CD8-positive, alpha-beta memory T cell (primary cell): ENCODE measurements around the gene HOXC6. TPM values are rescaled to one million over a fixed set of nuclear protein-coding genes. Genes with fewer than 3 reads are reported as not detected.

Experiments used
- CTCF ChIA-PET: fragments of 350-600 bp; sonication (Branson Sonifier 250); formaldehyde crosslinking; loops from one replicate; lab custom pipeline; 2021; ENCODE audit warnings: antibody characterized with exemption; lab: Charles Lee
- POLR2A ChIA-PET: fragments of 350-600 bp; sonication (Branson Sonifier 250); formaldehyde crosslinking; loops from one replicate; lab custom pipeline; 2021; ENCODE audit warnings: antibody characterized with exemption; lab: Charles Lee
- DNase-seq, 5 donors: peaks; one replicate each; pipeline versions ENCODE4 v3.0.0 to v3.0.0-alpha.2; 2020 to 2022; ENCODE audit warnings: mixed read lengths in 1 of 5
- H3K27ac ChIP-seq: one replicate; pipeline ENCODE4 v1.7.0; 2013; ENCODE audit warnings: low read depth, mild to moderate bottlenecking, low read length, moderate library complexity
- H3K27me3 ChIP-seq: 2 replicates; pipeline ENCODE4 v1.7.0; 2013; ENCODE audit warnings: low read length, mild to moderate bottlenecking; ENCODE audit not compliant: insufficient read depth, poor library complexity, severe bottlenecking
- H3K36me3 ChIP-seq: 2 replicates; pipeline ENCODE4 v1.7.0; 2013; ENCODE audit warnings: mild to moderate bottlenecking, low read length, moderate library complexity; ENCODE audit not compliant: insufficient read depth
- H3K4me1 ChIP-seq: 2 replicates; pipeline ENCODE4 v1.7.0; 2013; ENCODE audit warnings: mild to moderate bottlenecking, low read length, moderate library complexity; ENCODE audit not compliant: insufficient read depth
- H3K4me3 ChIP-seq: 2 replicates; pipeline ENCODE4 v1.7.0; 2013; ENCODE audit warnings: mild to moderate bottlenecking, low read length
- H3K9me3 ChIP-seq: 2 replicates; pipeline ENCODE4 v1.7.0; 2013; ENCODE audit warnings: mild to moderate bottlenecking, low read length
- H3K27ac Mint-ChIP-seq, 8 donors: one replicate each; pipeline ENCODE4 v1.8.0; 2020 to 2021; ENCODE audit warnings: mixed read lengths in 8 of 8, mild to moderate bottlenecking in 6 of 8, inconsistent platforms in 3 of 8, moderate library complexity in 3 of 8
- H3K27me3 Mint-ChIP-seq, 2 donors: one replicate each; pipeline ENCODE4 v1.8.0; 2020 to 2021; ENCODE audit warnings: mixed read lengths in 2 of 2, mild to moderate bottlenecking in 1 of 2, moderate library complexity in 1 of 2
- H3K36me3 Mint-ChIP-seq, 3 donors: one replicate each; pipeline ENCODE4 v1.8.0; 2020 to 2021; ENCODE audit warnings: mixed read lengths in 3 of 3, inconsistent platforms in 1 of 3, mild to moderate bottlenecking in 1 of 3
- H3K4me1 Mint-ChIP-seq, 3 donors: one replicate each; pipeline ENCODE4 v1.8.0; 2020 to 2021; ENCODE audit warnings: mixed read lengths in 3 of 3, inconsistent platforms in 1 of 3, mild to moderate bottlenecking in 1 of 3
- H3K4me3 Mint-ChIP-seq, 7 donors: one replicate each; pipeline ENCODE4 v1.8.0; 2020 to 2021; ENCODE audit warnings: mixed read lengths in 7 of 7, mild to moderate bottlenecking in 6 of 7, moderate library complexity in 4 of 7, inconsistent platforms in 2 of 7
- H3K9me3 Mint-ChIP-seq, 5 donors: one replicate each; pipeline ENCODE4 v1.8.0; 2020 to 2022; ENCODE audit warnings: mixed read lengths in 5 of 5, mild to moderate bottlenecking in 3 of 5, moderate library complexity in 2 of 5, inconsistent platforms in 1 of 5
- polyA plus RNA-seq: library from polyadenylated mRNA; unstranded; fragments of 300-500 nt; fragmentation: Illumina TruSeq; gene quantifications from one replicate; pipeline ENCODE4 v1.2.3, GENCODE V29; 2021
- total RNA-seq, 2 experiments: library from RNA; stranded (reverse); gene quantifications; one replicate each; pipeline ENCODE4 v1.2.3, GENCODE V29; 2021

Gene HOXC6
- total and polyA plus RNA-seq, 3 experiments from 2014 or later = not detected

DNA sequence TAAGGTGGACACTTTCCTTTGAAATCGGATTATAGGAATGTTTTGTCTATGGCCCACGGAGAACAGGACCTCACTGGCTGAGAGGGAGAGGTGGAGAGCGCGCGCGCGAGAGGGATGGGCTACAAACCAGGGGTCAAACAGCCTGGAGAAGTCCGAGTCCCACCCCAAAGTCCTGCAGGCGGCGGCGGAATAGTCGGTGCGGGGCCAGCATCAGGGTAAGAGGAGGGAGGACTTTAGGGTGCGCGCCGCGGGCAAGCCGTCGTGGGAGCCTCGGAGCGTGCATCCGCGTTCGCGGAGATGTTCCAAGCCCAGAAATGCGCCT is 22.7 kb upstream of the HOXC6 start:
- H3K27me3 ChIP-seq = peaks cover 85% of the 10 kb centered on the region
- peaks cover 0 to 4% (median 0%) of the 10 kb centered on the region in 5 donors for H3K9me3 Mint-ChIP-seq
- H3K4me3 Mint-ChIP-seq = peak overlapping the region in 4 of 7 donors; percentile 15 to 78 (median 70)
- no peaks in the 10 kb centered on the region for H3K36me3 ChIP-seq
- DNase-seq = no peak
- ChIA-PET POLR2A (no interaction called here), CTCF (interaction anchor here (0.7 to 15.2 kb wide), 15 partner anchors 8 to 209 kb away, joined by 3 to 216 read pairs (median 7); partner anchors contain the start of genes HOXC10, HOXC5 and SMUG1)
- H3K4me3 ChIP-seq = no peak overlapping the region
- H3K27ac Mint-ChIP-seq = peak overlapping the region in 2 of 8 donors; percentile 14 to 73
- H3K27ac ChIP-seq = no peak overlapping the region
- H3K4me1 ChIP-seq = peaks cover 17% of the 10 kb centered on the region
- H3K4me1 Mint-ChIP-seq = peaks cover 14 to 43% (median 18%) of the 10 kb centered on the region in 3 donors
- peaks cover 82 to 99% of the 10 kb centered on the region in 2 donors for H3K27me3 Mint-ChIP-seq
- no peaks in the 10 kb centered on the region for H3K36me3 Mint-ChIP-seq
- no peaks in the 10 kb centered on the region for H3K9me3 ChIP-seq

GRCh38 chr12:54005853-54006558 is 22.2 kb upstream of the HOXC6 start:
- H3K9me3 Mint-ChIP-seq = peaks cover 0 to 4% (median 0%) of the 10 kb centered on the region in 5 donors
- no peak overlapping the region for H3K27ac ChIP-seq
- CTCF ChIA-PET = interaction anchor here (0.7 to 15.2 kb wide), 16 partner anchors 9 to 209 kb away, joined by 3 to 216 read pairs (median 6); partner anchors contain the start of genes HOXC10, HOXC4, HOXC5 and SMUG1
- peaks cover 19% of the 10 kb centered on the region for H3K4me1 ChIP-seq
- H3K36me3 ChIP-seq = no peaks in the 10 kb centered on the region
- H3K36me3 Mint-ChIP-seq = no peaks in the 10 kb centered on the region
- peak overlapping the region in 5 of 8 donors; percentile 14 to 73 (median 68) for H3K27ac Mint-ChIP-seq
- peaks cover 83% of the 10 kb centered on the region for H3K27me3 ChIP-seq
- peak overlapping the region; percentile 51 for H3K4me3 ChIP-seq
- peak overlapping the region; percentile 66 to 93 (median 77) for H3K4me3 Mint-ChIP-seq
- H3K9me3 ChIP-seq = no peaks in the 10 kb centered on the region
- POLR2A ChIA-PET = no interaction called here
- peaks cover 19 to 46% (median 19%) of the 10 kb centered on the region in 3 donors for H3K4me1 Mint-ChIP-seq
- peak; percentile 75 to 87 (median 82) for DNase-seq
- H3K27me3 Mint-ChIP-seq = peaks cover 78 to 99% of the 10 kb centered on the region in 2 donors

GRCh38 chr12:54006559-54007220 is 21.6 kb upstream of the HOXC6 start:
- DNase-seq = no peak
- Histone ChIP-seq H3K27ac (no peak overlapping the region), H3K36me3 (no peaks in the 10 kb centered on the region), H3K4me3 (peak overlapping the region; percentile 51), H3K9me3 (no peaks in the 10 kb centered on the region), H3K4me1 (peaks cover 24% of the 10 kb centered on the region), H3K27me3 (peaks cover 83% of the 10 kb centered on the region)
- Mint-ChIP-seq H3K9me3 (peaks cover 0 to 4% (median 0%) of the 10 kb centered on the region in 5 donors), H3K4me3 (peak overlapping the region in 6 of 7 donors; percentile 66 to 93 (median 78)), H3K27ac (peak overlapping the region in 3 of 8 donors; percentile 27 to 73 (median 71)), H3K36me3 (no peaks in the 10 kb centered on the region), H3K27me3 (peaks cover 81 to 99% of the 10 kb centered on the region in 2 donors), H3K4me1 (peaks cover 24 to 53% (median 25%) of the 10 kb centered on the region in 3 donors)
- ChIA-PET POLR2A (interaction anchor here (0.6 kb wide), 1 partner anchor 297 kb away, joined by 4 read pairs; no protein-coding TSS in a partner anchor), CTCF (interaction anchor here (0.8 to 15.2 kb wide), 14 partner anchors 10 to 208 kb away, joined by 3 to 216 read pairs (median 4); partner anchors contain the start of genes HOXC4, HOXC5 and SMUG1)

DNA sequence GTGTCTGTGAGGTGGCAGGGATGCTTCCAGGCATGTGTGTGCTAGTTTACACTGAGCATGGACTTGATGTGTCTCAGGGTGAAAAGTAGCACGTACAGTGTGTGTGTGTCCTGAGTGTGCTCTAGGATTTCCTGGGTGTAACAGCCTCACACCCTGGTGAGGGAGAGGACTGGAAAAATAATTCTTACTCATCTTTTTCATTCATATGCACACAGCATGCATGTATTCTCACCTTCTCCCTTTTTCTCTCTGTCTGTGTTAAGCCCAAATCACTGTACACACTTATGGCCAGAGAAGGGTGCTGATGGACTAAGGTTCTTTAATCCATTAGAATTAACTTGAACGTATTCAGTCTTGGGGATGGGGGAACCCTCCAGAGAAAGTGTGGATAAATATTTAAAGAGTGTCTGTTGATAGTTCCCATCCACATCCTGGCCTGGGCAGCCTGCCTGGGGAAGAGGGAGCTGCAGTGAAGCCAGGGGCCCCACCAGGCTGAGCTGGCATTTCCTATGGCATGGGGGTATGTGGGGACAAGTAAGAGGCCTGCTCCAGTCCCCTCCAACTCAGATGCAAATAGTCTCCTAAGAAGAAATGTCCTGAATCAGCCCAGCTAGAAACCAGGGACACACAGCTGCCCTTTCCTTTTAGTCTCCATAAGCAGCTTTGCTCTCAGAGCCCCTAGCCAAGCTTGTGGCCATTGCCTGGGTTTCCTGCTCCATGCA is 20.5 kb upstream of the HOXC6 start:
- peaks cover 78 to 99% of the 10 kb centered on the region in 2 donors for H3K27me3 Mint-ChIP-seq

GRCh38 chr12:54008260-54008552 is 20.0 kb upstream of the HOXC6 start:
- Mint-ChIP-seq H3K4me3 (peak overlapping the region in 4 of 7 donors; percentile 27 to 48 (median 36)), H3K36me3 (no peaks in the 10 kb centered on the region), H3K27me3 (peaks cover 78 to 99% of the 10 kb centered on the region in 2 donors), H3K4me1 (peaks cover 24 to 50% (median 27%) of the 10 kb centered on the region in 3 donors), H3K9me3 (peaks cover 0 to 2% (median 0%) of the 10 kb centered on the region in 5 donors), H3K27ac (peak overlapping the region in 1 of 8 donors; percentile 3)
- ChIA-PET CTCF (interaction anchor here (1.0 to 15.2 kb wide), 7 partner anchors 9 to 207 kb away, joined by 4 to 216 read pairs (median 8); partner anchors contain the start of genes HOXC5 and SMUG1), POLR2A (interaction anchor here (1.0 kb wide), 1 partner anchor 10 kb away, joined by 5 read pairs; no protein-coding TSS in a partner anchor)
- H3K27ac ChIP-seq = no peak overlapping the region
- no peaks in the 10 kb centered on the region for H3K36me3 ChIP-seq
- H3K9me3 ChIP-seq = no peaks in the 10 kb centered on the region
- DNase-seq = no peak
- H3K4me1 ChIP-seq = peaks cover 24% of the 10 kb centered on the region
- peaks cover 81% of the 10 kb centered on the region for H3K27me3 ChIP-seq
- no peak overlapping the region for H3K4me3 ChIP-seq

More for the DNA sequence above, 20.5 kb upstream of the HOXC6 start:
- Mint-ChIP-seq H3K9me3 (peaks cover 0 to 4% (median 0%) of the 10 kb centered on the region in 5 donors), H3K36me3 (no peaks in the 10 kb centered on the region), H3K4me3 (peak overlapping the region in 2 of 7 donors; percentile 8 to 27), H3K4me1 (peaks cover 24 to 50% (median 27%) of the 10 kb centered on the region in 3 donors), H3K27ac (peak overlapping the region in 1 of 8 donors; percentile 3)
- Histone ChIP-seq H3K4me1 (peaks cover 24% of the 10 kb centered on the region), H3K9me3 (no peaks in the 10 kb centered on the region), H3K36me3 (no peaks in the 10 kb centered on the region), H3K4me3 (no peak overlapping the region), H3K27ac (no peak overlapping the region), H3K27me3 (peaks cover 81% of the 10 kb centered on the region)
- no peak for DNase-seq
- ChIA-PET POLR2A (interaction anchor here (1.0 kb wide), 1 partner anchor 10 kb away, joined by 5 read pairs; no protein-coding TSS in a partner anchor), CTCF (interaction anchor here (0.9 to 15.2 kb wide), 10 partner anchors 9 to 207 kb away, joined by 3 to 216 read pairs (median 6); partner anchors contain the start of genes HOXC5 and SMUG1)

GRCh38 chr12:54009171-54010052 is 18.8 kb upstream of the HOXC6 start:
- ChIA-PET POLR2A (interaction anchor here (0.6 kb wide), 1 partner anchor 53 kb away, joined by 3 read pairs; no protein-coding TSS in a partner anchor), CTCF (interaction anchor here (1.0 to 15.2 kb wide), 9 partner anchors 8 to 205 kb away, joined by 3 to 216 read pairs (median 7); partner anchors contain the start of genes HOXC5, HOXC9 and SMUG1)
- Mint-ChIP-seq H3K27ac (peak overlapping the region in 2 of 8 donors; percentile 19 to 41), H3K4me3 (peak overlapping the region in 6 of 7 donors; percentile 55 to 76 (median 74)), H3K27me3 (peaks cover 79 to 99% of the 10 kb centered on the region in 2 donors), H3K36me3 (no peaks in the 10 kb centered on the region), H3K9me3 (peaks cover 0 to 2% (median 0%) of the 10 kb centered on the region in 5 donors), H3K4me1 (peaks cover 24 to 51% (median 28%) of the 10 kb centered on the region in 3 donors)
- no peaks in the 10 kb centered on the region for H3K9me3 ChIP-seq
- no peak overlapping the region for H3K27ac ChIP-seq
- H3K4me1 ChIP-seq = peaks cover 26% of the 10 kb centered on the region
- DNase-seq = no peak
- peaks cover 81% of the 10 kb centered on the region for H3K27me3 ChIP-seq
- H3K36me3 ChIP-seq = no peaks in the 10 kb centered on the region
- H3K4me3 ChIP-seq = no peak overlapping the region
